ENCODE measurements around the gene UBE2M. TPM values are rescaled to one million over a fixed set of nuclear protein-coding genes. Genes with fewer than 3 reads are reported as not detected.

Gene UBE2M
- total RNA-seq, 1 experiment from 2014 or later: 185 TPM

- POLR2A ChIA-PET (ENCODE audit: low non-redundant PET): interaction anchor here (0.5 to 0.6 kb wide), 2 partner anchors 17 to 50 kb away, joined by 5 to 18 read pairs; no protein-coding TSS in a partner anchor
- Histone ChIP-seq H3K36me3 (ENCODE audit: insufficient read depth, low read length, poor library complexity, severe bottlenecking) (peaks cover 2% of the 10 kb centered on the region), H3K9me3 (ENCODE audit: low read depth, low read length, poor library complexity, severe bottlenecking) (no peaks in the 10 kb centered on the region), H3K27ac (ENCODE audit: low read depth, low read length, poor library complexity, severe bottlenecking) (peak overlapping the region; percentile 96), H3K4me3 (ENCODE audit: low read depth, low read length, poor library complexity, severe bottlenecking) (peak overlapping the region; percentile 52), H3K27me3 (replicated peaks; ENCODE audit: insufficient read depth, low read depth, low read length, poor library complexity) (no peaks in the 10 kb centered on the region), H3K4me1 (ENCODE audit: insufficient read depth, low read length, poor library complexity, severe bottlenecking) (peaks cover 10% of the 10 kb centered on the region)
- no peak for DNase-seq (ENCODE audit: low spot score)
- CTCF ChIA-PET: no interaction called here
- TF ChIP-seq CTCF (conservative IDR thresholded peaks at IDR 0.05; ENCODE audit: low read depth, low read length) (no peak), EZH2 (IDR thresholded peaks at IDR 0.05; ENCODE audit: borderline replicate concordance, low read depth, low read length, poor library complexity, severe bottlenecking) (no peak)
- intact Hi-C loops (cut with micrococcal nuclease; ENCODE audit: unreplicated experiment): no loop called here
- BruUV-seq (replicated peaks): no TSS peak
These were observed 13.8 kb upstream of the UBE2M start for GRCh38 chr19:58572026-58572817.

- H3K9me3 ChIP-seq (ENCODE audit: low read depth, low read length, poor library complexity, severe bottlenecking): no peaks in the 10 kb centered on the region
- BruUV-seq (replicated peaks): no TSS peak
- no peak overlapping the region for H3K4me3 ChIP-seq (ENCODE audit: low read depth, low read length, poor library complexity, severe bottlenecking)
- POLR2A ChIA-PET (ENCODE audit: low non-redundant PET): no interaction called here
- intact Hi-C loops (cut with micrococcal nuclease; ENCODE audit: unreplicated experiment): no loop called here
- no peaks in the 10 kb centered on the region for H3K27me3 ChIP-seq (replicated peaks; ENCODE audit: insufficient read depth, low read depth, low read length, poor library complexity)
- peaks cover 2% of the 10 kb centered on the region for H3K36me3 ChIP-seq (ENCODE audit: insufficient read depth, low read length, poor library complexity, severe bottlenecking)
- TF ChIP-seq CTCF (conservative IDR thresholded peaks at IDR 0.05; ENCODE audit: low read depth, low read length): no peak
- TF ChIP-seq EZH2 (IDR thresholded peaks at IDR 0.05; ENCODE audit: borderline replicate concordance, low read depth, low read length, poor library complexity, severe bottlenecking): no peak
- no peak for DNase-seq (ENCODE audit: low spot score)
- CTCF ChIA-PET: no interaction called here
- H3K27ac ChIP-seq (ENCODE audit: low read depth, low read length, poor library complexity, severe bottlenecking): no peak overlapping the region
- peaks cover 10% of the 10 kb centered on the region for H3K4me1 ChIP-seq (ENCODE audit: insufficient read depth, low read length, poor library complexity, severe bottlenecking)
These were observed 13.2 kb upstream of the UBE2M start for GRCh38 chr19:58571575-58571947.

- POLR2A ChIA-PET (ENCODE audit: low non-redundant PET): no interaction called here
- DNase-seq (ENCODE audit: low spot score): no peak
These were observed 12.6 kb upstream of the UBE2M start for GRCh38 chr19:58570770-58571574.

More at GRCh38 chr19:58570770-58571574, 12.6 kb upstream of the UBE2M start:
- H3K27ac ChIP-seq (ENCODE audit: low read depth, low read length, poor library complexity, severe bottlenecking): no peak overlapping the region
- BruUV-seq (replicated peaks): no TSS peak
- CTCF ChIA-PET: no interaction called here
- TF ChIP-seq EZH2 (IDR thresholded peaks at IDR 0.05; ENCODE audit: borderline replicate concordance, low read depth, low read length, poor library complexity, severe bottlenecking): no peak
- TF ChIP-seq CTCF (conservative IDR thresholded peaks at IDR 0.05; ENCODE audit: low read depth, low read length): no peak
- peaks cover 10% of the 10 kb centered on the region for H3K4me1 ChIP-seq (ENCODE audit: insufficient read depth, low read length, poor library complexity, severe bottlenecking)
- intact Hi-C loops (cut with micrococcal nuclease; ENCODE audit: unreplicated experiment): no loop called here
- no peak overlapping the region for H3K4me3 ChIP-seq (ENCODE audit: low read depth, low read length, poor library complexity, severe bottlenecking)
- peaks cover 2% of the 10 kb centered on the region for H3K36me3 ChIP-seq (ENCODE audit: insufficient read depth, low read length, poor library complexity, severe bottlenecking)
- H3K9me3 ChIP-seq (ENCODE audit: low read depth, low read length, poor library complexity, severe bottlenecking): no peaks in the 10 kb centered on the region
- H3K27me3 ChIP-seq (replicated peaks; ENCODE audit: insufficient read depth, low read depth, low read length, poor library complexity): no peaks in the 10 kb centered on the region
